ENCODE results near the gene FAM117B. TPM values are rescaled to one million over a fixed set of nuclear protein-coding genes. Genes with fewer than 3 reads are reported as not detected.

FAM117B gene
- total RNA-seq, 1 donor from 2014 or later: 21.4 TPM

GRCh38 chr2:202639231-202639630, 4.5 kb downstream of the FAM117B start:
- no peaks in the 10 kb centered on the region for H3K9me3 Mint-ChIP-seq
- TF ChIP-seq CTCF (conservative IDR thresholded peaks at IDR 0.05): no peak
- no peak overlapping the region for H3K4me3 Mint-ChIP-seq
- DNase-seq (ENCODE audit: extremely low spot score, unreplicated experiment): no peak
- peaks cover 15% of the 10 kb centered on the region for H3K4me1 Mint-ChIP-seq (ENCODE audit: unreplicated experiment)
- H3K36me3 Mint-ChIP-seq: peaks cover 4% of the 10 kb centered on the region
- no peak overlapping the region for H3K27ac Mint-ChIP-seq
- no peaks in the 10 kb centered on the region for H3K27me3 Mint-ChIP-seq

- Mint-ChIP-seq H3K36me3 (peaks cover 4% of the 10 kb centered on the region), H3K27me3 (no peaks in the 10 kb centered on the region), H3K4me1 (ENCODE audit: unreplicated experiment) (peaks cover 11% of the 10 kb centered on the region), H3K4me3 (no peak overlapping the region), H3K27ac (no peak overlapping the region), H3K9me3 (no peaks in the 10 kb centered on the region)
- DNase-seq (ENCODE audit: extremely low spot score, unreplicated experiment): no peak
- no peak for TF ChIP-seq CTCF (conservative IDR thresholded peaks at IDR 0.05)
Measured at GRCh38 chr2:202642567-202642966, 7.8 kb downstream of the FAM117B start.

- no peak overlapping the region for H3K4me3 Mint-ChIP-seq
- DNase-seq (ENCODE audit: extremely low spot score, unreplicated experiment): no peak
- H3K27ac Mint-ChIP-seq: no peak overlapping the region
- no peaks in the 10 kb centered on the region for H3K9me3 Mint-ChIP-seq
- TF ChIP-seq CTCF (conservative IDR thresholded peaks at IDR 0.05): no peak
- H3K4me1 Mint-ChIP-seq (ENCODE audit: unreplicated experiment): peaks cover 7% of the 10 kb centered on the region
- H3K36me3 Mint-ChIP-seq: peaks cover under 1% of the 10 kb centered on the region
- no peaks in the 10 kb centered on the region for H3K27me3 Mint-ChIP-seq
Measured at GRCh38 chr2:202643012-202643858, 8.5 kb downstream of the FAM117B start.

GRCh38 chr2:202652119-202652518, 17.4 kb downstream of the FAM117B start:
- Mint-ChIP-seq H3K36me3 (peaks cover 7% of the 10 kb centered on the region), H3K27me3 (no peaks in the 10 kb centered on the region), H3K4me1 (ENCODE audit: unreplicated experiment) (peaks cover 17% of the 10 kb centered on the region), H3K4me3 (no peak overlapping the region), H3K9me3 (no peaks in the 10 kb centered on the region), H3K27ac (no peak overlapping the region)
- no peak for DNase-seq (ENCODE audit: extremely low spot score, unreplicated experiment)
- no peak for TF ChIP-seq CTCF (conservative IDR thresholded peaks at IDR 0.05)

GRCh38 chr2:202653890-202654289, 19.1 kb downstream of the FAM117B start:
- TF ChIP-seq CTCF (conservative IDR thresholded peaks at IDR 0.05): no peak
- H3K4me1 Mint-ChIP-seq (ENCODE audit: unreplicated experiment): peaks cover 17% of the 10 kb centered on the region
- no peaks in the 10 kb centered on the region for H3K9me3 Mint-ChIP-seq
- no peaks in the 10 kb centered on the region for H3K27me3 Mint-ChIP-seq
- H3K36me3 Mint-ChIP-seq: peaks cover 7% of the 10 kb centered on the region
- no peak overlapping the region for H3K27ac Mint-ChIP-seq
- H3K4me3 Mint-ChIP-seq: no peak overlapping the region
- no peak for DNase-seq (ENCODE audit: extremely low spot score, unreplicated experiment)

Measured in type B pancreatic cell (in vitro differentiated cells).